HG03066 (cell line): ENCODE results near the gene PLPPR3.
"Not testable (repeated sequence)": the region's sequence is repeated elsewhere in the genome, so short reads cannot be mapped to it uniquely, and the experiment has no call there.

Experiments
- ATAC-seq: cut with Tn5 transposase; IDR thresholded peaks from one replicate; pipeline ENCODE4 v1.9.1; 2021; ENCODE audit warnings: low read depth; ENCODE audit not compliant: unreplicated experiment

The PLPPR3 gene

DNA sequence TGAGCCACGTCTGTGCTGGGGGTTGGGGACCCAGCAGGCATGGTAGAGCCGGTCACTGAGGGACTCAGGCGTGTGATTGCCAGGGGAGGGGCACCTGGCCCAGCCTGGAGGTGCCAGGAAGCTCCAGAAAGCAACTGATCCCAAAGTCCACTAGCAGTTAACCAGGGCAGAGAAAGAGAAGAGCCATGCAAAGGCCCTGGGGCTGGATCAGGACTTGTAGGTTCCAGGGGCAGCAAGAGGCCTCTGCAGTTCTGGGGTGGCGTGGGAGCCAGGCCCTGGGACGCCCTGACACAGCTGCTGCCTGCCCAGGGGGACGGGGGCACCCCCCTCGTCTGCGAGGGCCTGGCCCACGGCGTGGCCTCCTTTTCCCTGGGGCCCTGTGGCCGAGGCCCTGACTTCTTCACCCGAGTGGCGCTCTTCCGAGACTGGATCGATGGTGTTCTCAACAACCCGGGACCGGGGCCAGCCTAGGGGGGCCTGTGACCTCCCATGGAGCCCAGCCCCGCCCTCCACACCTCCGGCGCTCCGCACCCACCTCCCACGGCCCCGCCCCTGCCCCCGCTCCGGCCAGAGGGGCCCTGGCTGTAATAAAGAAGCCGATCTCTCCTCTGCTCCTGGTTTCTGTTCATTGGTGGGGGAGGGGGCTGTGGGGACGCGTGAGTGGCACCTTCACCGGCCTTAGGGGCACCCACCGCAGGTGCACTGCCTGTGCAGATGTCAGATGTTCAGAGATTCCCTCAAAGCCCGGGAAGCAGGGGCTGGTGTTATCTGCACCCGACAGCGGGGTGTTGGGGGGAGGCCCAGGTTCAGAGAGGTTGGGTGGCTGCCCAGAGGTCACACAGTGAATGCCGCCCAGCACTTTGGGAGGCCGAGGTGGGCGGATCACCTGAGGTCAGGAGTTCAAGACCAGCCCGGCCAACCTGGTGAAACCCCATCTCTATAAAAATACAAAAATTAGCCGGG is 9.9 kb upstream of the PLPPR3 start:
- ATAC-seq, result no peak

DNA sequence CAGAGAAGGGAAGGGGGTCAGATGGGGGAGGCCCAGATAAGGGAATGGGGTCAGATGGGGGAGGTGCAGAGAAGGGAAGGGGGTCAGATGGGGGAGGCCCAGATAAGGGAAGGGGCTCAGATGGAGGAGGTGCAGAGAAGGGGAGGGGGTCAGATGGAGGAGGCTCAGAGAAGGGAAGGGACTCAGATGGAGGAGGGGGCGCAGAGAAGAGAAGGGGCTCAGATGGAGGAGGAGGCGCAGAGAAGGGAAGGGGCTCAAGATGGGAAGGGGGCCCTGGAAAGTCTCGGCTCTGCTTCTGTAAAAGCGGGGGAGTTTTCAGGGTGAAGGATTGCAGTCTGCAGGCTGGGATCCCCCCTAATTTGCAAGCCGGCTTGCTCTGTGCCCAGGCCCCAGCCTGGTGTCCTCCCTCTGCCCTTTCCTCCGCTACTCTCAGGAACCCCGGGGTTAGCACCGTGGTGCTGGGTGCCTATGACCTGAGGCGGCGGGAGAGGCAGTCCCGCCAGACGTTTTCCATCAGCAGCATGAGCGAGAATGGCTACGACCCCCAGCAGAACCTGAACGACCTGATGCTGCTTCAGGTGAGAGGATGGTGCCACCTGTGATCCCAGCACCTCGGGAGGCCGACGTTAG is 7.5 kb upstream of the PLPPR3 start:
- ATAC-seq, result no peak

DNA sequence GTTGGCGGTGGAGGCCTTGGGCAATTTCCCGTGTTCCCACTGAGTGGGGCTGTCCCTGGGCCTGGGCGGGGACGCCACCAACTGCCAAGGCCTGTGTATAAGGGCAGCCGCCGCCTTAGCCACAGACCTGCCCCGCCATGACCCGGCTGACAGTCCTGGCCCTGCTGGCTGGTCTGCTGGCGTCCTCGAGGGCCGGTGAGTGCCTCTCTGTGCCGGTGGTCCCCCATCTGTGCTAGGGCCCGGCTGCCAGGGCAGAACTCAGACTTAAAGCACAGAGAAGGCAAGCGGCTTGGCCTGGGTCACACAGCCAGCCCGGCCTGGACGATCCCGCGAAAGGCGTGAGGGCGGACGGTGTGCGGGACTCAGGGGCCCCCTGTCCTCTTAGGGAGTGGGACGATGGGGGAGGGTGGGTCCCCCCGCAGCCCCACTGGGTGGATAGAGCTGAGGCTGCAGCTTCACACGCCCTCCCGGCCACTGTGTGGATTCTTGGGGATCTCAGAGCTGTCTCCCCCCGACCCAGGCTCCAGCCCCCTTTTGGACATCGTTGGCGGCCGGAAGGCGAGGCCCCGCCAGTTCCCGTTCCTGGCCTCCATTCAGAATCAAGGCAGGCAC is 6.1 kb upstream of the PLPPR3 start, which contains the start of gene AZU1:
TSS of gene AZU1 (plus strand) at position 128 of the 612 bp plus-strand sequence. CDS start at position 138, 10 bp downstream.
- ATAC-seq, result no peak

DNA sequence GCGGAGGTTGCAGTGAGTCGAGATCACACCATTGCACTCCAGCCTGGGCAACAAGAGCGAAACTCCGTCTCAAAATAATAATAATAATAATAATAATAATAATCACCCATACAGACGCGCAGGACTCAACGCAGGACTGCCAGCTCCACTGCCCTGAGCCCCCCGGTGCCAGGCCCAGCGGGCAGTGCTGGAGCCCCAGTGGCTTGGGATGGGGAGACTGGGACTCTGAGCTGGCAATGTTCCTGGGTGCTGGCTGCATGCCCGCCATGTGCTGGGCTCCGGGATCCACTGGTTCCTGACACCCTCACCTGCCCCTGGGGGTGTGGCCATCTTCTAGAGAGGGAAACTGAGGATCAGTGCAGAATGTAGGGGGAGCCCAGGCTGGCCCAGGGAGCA is 5.6 kb upstream of the PLPPR3 start:
- no peak for ATAC-seq

DNA sequence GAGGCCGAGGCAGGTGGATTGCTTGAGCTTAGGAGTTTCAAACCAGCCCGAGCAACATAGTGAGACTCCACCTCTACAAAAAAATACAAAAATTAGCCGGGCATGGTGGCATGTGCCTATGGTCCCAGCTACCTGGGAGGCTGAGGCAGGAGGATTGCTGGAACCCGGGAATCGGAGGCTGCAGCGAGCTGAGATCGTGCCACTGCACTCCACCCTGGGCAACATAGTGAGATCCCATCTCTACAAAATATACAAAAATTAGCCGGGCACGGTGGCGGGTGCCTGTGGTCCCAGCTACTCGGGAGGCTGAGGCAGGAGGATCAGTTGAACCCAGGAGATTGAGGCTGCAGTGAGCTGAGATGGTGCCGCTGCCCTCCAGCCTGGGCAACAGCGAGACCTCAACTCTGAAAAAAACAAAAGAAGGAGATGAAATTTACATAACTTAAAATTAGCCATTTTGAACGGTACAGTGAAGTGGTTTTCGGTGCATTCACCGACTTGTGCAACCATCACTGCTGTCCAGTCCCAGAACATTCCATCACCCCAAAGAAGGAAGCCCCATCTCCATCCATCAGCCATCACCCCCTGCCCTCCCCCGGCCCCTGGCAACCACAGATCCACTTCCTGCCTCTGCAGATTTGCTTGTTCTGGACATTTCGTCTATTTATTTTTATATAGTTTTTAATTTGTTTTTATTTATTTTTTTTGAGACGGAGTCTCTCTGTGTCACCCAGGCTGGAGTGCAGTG is 4.3 kb upstream of the PLPPR3 start:
- no peak for ATAC-seq

DNA sequence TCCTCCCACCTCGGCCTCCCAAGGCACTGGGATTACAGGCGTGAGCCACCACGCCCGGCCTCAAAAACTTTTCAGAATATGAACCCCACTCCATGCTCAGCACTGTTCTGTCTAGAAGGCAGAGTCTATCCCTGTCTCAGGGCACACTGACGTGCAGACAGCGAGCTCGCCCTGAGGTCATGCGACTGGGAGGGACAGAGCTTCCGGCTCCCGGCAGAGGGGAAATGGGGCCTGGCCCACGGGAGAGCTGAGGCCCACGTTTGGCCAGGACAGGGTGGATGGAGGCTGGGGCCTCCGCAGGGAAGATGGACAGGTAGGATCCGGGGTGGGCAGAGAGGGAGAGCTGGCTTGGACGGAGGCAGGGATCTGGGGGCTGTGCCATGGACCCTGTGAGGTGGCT is 3.1 kb upstream of the PLPPR3 start:
- no peak for ATAC-seq

DNA sequence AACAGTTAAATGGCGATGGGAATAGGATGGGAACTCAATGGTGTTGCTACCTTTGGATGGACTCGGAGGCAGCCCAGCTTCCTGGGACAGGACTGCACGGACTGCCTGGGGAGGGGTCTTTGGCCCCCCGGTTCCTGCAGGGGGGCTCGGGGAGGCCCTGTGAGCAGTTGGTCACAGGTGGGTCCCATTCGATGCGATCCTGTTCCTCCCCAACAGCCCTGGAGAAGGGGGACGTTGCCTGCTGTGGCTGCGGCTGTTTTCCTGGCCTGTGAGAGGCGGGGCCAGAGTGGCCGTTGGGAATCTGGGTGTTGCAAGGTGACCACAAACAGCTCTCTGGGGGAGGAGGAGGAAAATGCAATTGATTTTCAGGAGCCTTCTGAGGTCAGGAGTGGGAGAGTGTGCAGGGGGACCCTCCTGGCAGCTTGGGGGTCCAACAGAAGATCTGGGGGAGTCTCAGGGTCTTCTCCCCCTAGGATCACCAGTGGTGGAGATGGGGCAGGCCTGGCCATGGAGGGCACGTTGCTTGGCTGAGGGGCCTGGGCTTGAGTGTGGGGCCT is 1.9 kb upstream of the PLPPR3 start:
- no peak for ATAC-seq

DNA sequence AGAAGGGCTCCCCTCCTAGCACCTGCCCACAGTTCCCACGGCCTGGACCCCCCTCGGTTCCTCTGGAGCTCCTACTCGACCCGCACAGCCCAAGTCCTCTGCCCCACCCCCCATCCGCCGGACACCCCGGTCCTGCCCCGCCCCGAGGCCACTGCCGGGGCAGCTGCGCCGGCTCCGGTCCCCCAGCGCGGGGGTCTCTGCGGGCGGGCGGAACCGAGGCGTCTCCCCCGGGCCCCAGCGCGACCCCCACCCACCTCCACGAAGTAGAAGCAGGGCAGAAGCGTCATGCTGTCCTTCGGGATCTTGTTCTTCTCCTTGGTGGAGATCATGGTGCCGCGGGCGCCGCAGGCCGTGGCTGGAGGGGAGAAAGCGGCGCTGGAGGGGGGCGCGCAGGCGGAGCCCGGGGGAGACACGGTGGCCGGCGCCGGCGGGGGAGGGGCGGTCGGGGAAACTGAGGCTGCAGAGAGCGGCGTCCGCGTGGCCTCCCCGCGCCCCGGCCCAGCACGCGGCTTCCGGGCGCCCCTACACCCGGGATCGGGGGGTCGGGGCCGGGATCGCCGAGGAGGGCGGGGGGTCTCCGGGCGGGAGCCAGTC is 427 bp downstream of the PLPPR3 start:
- no peak for ATAC-seq

DNA sequence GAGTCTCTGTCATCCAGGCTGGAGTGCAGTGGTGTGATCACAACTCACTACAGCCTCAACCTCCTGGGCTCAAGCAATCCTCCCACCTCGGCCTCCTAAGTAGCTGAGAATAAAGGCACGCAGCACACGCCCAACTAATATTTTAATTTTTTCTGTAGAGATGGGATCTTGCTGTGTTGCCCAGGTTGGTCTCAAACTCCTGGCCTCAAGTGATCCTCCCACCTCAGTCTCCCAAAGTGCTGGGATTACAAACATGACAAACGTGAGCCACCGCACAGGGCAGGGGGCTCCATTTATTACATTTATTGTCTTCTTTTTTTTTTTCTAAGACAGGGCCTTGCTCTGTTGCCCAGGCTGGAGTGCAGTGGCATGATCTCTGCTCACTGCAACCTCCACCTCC is 1.5 kb downstream of the PLPPR3 start:
- not testable (repeated sequence) for ATAC-seq

DNA sequence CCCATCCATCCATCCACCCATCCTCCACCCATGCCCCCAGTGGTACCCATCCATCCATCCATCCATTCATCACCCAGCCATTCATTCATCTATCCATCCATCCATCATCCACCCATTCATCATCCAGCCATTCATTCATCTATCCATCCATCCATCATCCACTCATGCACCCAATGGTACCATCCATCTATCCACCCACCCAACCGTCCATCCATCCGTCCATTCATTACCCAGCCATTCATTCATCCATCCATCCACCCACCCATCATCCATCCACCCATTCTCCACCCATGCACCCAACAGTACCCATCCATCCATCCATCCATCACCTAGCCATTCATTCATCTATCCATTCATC is 5.3 kb downstream of the PLPPR3 start:
- ATAC-seq, result no peak

DNA sequence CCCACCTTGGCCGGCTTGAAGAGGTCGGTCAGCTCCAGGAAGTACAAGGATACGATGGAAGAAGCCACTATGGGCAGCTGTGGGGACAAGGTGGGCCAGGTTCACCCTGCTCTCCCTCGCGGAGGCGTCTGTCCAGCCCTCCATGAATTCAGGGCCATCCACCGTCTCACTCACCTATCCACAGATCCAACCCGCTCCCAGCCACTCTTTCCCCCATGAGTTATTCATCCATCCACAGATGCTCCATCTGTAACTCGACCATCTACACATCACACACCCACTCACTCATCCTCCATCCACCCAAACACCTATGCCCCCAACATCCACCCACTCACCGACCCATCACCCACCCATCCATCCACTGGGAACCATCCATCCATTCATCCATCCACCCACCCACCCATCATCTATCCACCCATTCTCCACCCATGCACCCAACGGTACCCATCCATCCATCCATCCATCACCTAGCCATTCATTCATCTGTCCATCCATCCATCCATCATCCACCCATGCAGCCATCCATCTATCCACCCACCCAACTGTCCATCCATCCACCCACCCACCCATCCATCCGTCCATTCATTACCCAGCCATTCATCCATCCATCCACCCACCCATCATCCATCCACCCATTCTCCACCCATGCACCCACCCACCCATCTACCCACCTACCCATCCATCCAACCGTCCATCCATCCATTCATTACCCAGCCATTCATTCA is 5.8 kb downstream of the PLPPR3 start:
- ATAC-seq, result no peak

DNA sequence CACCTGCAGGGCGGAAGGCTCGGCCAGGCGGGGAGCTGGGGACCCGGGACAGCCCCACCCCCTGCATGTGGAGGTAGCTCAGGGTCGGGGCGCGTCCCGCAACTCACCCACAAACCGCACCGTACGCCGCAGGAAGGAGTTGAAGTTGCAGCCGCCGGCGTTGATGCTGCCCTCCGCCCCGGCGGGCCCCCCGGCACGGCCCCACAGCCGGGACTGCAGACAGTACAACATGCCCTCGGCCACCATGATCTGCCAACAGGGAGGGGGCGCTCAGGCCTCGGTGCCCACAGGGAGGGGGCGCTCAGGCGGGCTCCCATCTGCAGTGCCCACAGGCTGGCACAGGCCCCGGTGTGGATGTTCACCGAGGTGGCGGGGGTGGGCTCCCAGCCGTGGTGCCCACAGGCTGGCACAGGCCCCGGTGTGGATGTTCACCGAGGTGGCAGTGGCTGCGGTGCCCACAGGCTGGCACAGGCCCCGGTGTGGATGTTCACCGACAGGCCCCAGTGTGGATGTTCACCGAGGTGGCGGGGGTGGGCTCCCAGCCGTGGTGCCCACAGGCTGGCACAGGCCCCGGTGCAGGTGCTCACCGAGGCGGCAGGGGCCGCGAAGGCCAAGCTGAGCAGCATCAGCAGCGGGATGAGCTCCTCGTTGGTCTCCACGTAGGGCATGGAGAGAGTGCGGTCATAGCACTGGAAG is 6.5 kb downstream of the PLPPR3 start:
- no peak for ATAC-seq

DNA sequence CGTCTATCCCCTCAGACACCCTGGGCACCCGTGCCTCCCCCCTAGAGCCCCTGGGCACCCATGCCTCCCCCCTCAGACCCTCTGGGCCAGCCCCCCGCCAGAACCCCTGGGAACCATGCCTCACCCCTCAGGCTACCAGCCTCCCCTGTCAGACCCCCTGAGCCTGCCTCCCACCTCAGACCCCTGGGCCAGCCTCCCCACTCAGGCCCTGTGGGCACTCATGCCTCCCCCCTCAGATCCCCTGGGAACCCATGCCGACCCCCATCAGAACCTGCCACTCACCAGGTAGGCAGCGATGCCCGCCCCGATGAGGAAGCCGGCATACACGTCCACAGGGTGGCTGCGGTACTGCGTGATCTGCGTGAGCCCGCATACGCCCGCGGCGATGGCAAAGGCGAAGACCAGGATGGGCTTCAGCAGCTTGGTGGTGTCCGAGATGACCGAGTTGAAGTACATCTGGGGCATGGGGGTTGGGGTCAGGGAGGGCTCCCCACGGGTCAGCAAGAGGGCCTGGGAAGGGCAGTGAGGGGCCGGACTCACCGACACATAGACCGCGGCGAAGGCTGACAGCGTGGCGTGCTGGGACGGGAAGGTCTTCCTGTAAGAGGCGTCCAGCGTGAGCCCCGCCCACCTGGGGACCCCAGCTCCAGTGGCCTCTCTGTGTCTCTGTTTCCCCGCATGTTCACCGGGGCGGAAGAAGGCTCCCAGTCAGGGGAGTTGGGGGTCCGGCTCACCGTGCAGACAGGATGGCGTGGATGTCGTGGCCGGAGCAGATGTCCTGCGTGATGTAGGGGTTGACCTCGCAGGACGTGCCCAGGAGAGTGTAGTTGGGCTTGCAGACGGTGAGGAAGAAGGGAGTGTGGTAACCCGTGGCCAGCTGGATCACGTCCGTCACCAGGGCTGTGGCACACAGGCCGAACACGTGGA is 7.3 kb downstream of the PLPPR3 start:
- no peak for ATAC-seq

DNA sequence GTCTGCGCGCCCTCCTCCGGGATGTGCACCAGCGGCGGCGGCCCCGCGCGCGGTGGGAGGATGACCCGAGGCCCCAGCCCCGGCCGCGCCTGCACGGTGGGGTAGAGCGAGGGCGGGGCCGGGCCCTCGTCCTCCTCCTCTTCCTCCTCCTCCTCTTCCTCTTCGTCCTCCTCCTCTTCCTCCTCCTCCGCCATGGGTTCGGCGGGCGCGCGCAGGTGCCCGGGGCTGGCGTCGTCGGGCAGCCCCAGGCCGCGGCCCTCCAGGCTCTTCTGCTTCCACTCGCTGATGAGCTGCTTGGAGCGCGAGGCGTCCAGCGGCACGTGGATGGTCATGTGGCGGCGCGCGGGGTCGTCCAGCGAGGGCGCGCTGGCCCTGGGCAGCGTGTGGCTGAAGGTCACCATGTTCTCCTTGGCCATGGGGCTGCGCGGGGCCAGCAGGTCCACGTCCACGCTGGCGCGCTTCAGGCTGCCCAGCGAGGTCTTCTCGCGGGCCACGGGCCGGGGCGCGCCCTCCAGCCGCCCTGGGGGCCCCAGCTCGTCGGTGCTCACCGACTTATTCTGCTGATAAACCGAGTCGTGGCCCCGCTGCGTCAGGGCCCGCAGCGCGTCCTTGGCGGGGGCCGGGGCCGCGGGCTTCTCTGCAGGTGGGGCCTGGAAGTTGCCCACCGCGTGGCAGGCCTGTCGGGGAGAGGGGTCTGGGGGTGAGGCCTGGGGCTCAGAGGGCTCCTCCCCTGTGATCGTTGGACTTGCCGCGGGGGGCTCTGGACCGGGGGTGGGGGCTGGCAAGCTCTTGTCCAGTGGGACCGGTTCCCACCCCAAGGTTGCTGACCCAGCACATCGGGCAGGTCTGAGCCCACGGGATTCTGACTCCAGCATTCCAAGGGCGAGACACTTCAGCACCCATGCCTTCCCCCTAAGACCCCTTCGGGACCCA is 8.3 kb downstream of the PLPPR3 start:
- ATAC-seq, result no peak

DNA sequence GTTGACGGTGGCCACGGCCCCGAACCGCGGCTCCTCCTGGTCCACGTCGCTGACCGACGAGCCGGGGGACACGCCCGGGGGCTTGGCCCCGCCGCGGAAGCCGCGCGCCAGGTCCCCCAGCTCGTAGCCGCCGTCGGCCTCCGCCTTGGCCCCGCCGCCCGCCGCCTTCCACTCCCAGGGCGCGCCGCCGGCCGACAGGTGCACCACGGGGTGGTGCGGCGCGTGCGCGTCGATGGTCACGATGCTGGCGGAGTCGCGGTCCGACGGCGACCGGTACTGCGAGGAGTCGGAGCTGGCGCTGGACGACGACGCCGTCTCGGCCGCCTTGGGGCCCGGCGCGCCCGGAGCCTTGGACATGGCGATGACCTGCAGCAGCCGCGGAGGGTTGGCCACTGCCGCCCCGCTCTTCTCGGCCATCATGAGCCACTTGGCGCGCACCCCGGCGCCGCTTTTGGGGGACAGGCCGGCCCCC is 9.0 kb downstream of the PLPPR3 start:
- ATAC-seq, result no peak

DNA sequence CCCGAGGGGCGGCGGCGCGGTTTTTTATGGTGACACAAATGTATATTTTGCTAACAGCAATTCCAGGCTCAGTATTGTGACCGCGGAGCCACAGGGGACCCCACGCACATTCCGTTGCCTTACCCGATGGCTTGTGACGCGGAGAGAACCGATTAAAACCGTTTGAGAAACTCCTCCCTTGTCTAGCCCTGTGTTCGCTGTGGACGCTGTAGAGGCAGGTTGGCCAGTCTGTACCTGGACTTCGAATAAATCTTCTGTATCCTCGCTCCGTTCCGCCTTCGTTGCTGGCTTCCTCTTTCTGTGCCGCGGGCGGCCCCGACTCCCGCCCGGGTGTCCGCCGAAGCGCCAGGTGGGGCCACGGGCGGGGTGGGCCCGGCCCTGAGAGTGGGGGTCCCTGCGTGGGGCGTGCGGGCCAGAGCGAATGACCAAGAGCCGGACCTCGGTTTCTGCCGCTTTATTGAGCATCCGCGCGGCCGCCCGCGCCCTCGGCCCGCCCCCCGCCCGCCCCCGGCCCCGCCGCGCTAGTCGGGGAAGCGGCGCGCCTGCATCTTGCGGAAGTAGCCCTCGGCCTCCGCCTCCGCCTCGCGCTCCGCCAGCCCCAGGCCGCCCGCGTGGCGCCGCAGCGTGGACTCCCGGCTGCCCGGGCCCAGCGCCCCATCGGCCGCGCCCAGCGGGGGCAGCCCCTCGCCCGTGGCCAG is 9.6 kb downstream of the PLPPR3 start:
- ATAC-seq, result no peak
